Caco-2 (cell line): ENCODE results near the gene ICAM1. TPM values are rescaled to one million over a fixed set of nuclear protein-coding genes. Genes with fewer than 3 reads are reported as not detected.

Source experiments
- BruUV-seq: library from RNA; stranded (reverse); fragments of 400-500 nt; replicated peaks from 2 replicates; lab custom pipeline; 2021; lab: Mats Ljungman, UMichigan
- CTCF ChIA-PET: fragments of 300-600 bp; sonication (Branson Sonifier 250); formaldehyde crosslinking; loops from one replicate; lab custom pipeline; 2022; ENCODE audit warnings: antibody characterized with exemption; lab: Charles Lee
- POLR2A ChIA-PET: fragments of 300-600 bp; sonication (Branson Sonifier 250); formaldehyde crosslinking; loops from one replicate; lab custom pipeline; 2022; ENCODE audit warnings: antibody characterized with exemption; lab: Charles Lee
- DNase-seq, 2 experiments: peaks; one replicate each; pipeline versions ENCODE4 v3.0.0 to v3.0.0-alpha.2; 2020 to 2022
- H3K27me3 ChIP-seq: replicated peaks from 2 replicates; pipeline ENCODE4 v1.6.0; 2011; ENCODE audit warnings: low read length; ENCODE audit not compliant: control insufficient read depth, insufficient read depth
- H3K36me3 ChIP-seq: 2 replicates; pipeline ENCODE4 v1.5.1; 2011; ENCODE audit warnings: low read length; ENCODE audit not compliant: control insufficient read depth, insufficient read depth
- H3K4me1 ChIP-seq: fragments of 250-450 bp; sonication (Bioruptor Pico); 2 replicates; pipeline ENCODE4 v1.5.1; 2020; ENCODE audit warnings: mild to moderate bottlenecking
- H3K4me3 ChIP-seq: 2 replicates; pipeline ENCODE4 v1.5.1; 2011; ENCODE audit warnings: low read depth, mild to moderate bottlenecking, control low read depth, low read length
- H3K9me3 ChIP-seq: fragments of 250-450 bp; sonication (Bioruptor Pico); 2 replicates; pipeline ENCODE4 v1.5.1; 2020; ENCODE audit warnings: mild to moderate bottlenecking, moderate library complexity
- H3K27ac Mint-ChIP-seq: one replicate; pipeline ENCODE4 v1.8.0; 2022; ENCODE audit warnings: mixed read lengths; ENCODE audit not compliant: unreplicated experiment
- H3K27me3 Mint-ChIP-seq: one replicate; pipeline ENCODE4 v1.8.0; 2022; ENCODE audit warnings: mixed read lengths; ENCODE audit not compliant: insufficient read depth, unreplicated experiment
- H3K36me3 Mint-ChIP-seq: one replicate; pipeline ENCODE4 v1.8.0; 2022; ENCODE audit warnings: mild to moderate bottlenecking, mixed read lengths; ENCODE audit not compliant: insufficient read depth, unreplicated experiment
- H3K4me1 Mint-ChIP-seq: one replicate; pipeline ENCODE4 v1.8.0; 2022; ENCODE audit warnings: low read depth, mixed read lengths; ENCODE audit not compliant: unreplicated experiment
- H3K4me3 Mint-ChIP-seq: one replicate; pipeline ENCODE4 v1.8.0; 2022; ENCODE audit warnings: mild to moderate bottlenecking, moderate library complexity, mixed read lengths; ENCODE audit not compliant: unreplicated experiment
- H3K9me3 Mint-ChIP-seq: one replicate; pipeline ENCODE4 v1.8.0; 2022; ENCODE audit warnings: mixed read lengths; ENCODE audit not compliant: unreplicated experiment
- CTCF ChIP-seq, 2 experiments: fragments of 200-600 bp in 1 of 2; IDR thresholded peaks; 1 replicate in 1 of 2; 2 replicates in 1 of 2; pipeline versions ENCODE4 v1.5.1 to v1.8.0; 2011 to 2022; ENCODE audit warnings: antibody characterized with exemption in 1 of 2, control low read depth in 1 of 2, inconsistent platforms in 1 of 2, low read depth in 1 of 2, low read length in 1 of 2, mild to moderate bottlenecking in 1 of 2, moderate library complexity in 1 of 2; ENCODE audit not compliant: insufficient read depth in 1 of 2, severe bottlenecking in 1 of 2, unreplicated experiment in 1 of 2
- intact Hi-C: fragments of 100-400 bp; cut with micrococcal nuclease; formaldehyde crosslinking; loops from one replicate; pipeline ENCODE4 v1.10.0; 2022; ENCODE audit not compliant: unreplicated experiment
- total RNA-seq: library from RNA; stranded (reverse); gene quantifications from 2 replicates; pipeline ENCODE4 v1.2.3, GENCODE V29; 2022

ICAM1 gene
- total RNA-seq, 1 experiment from 2014 or later = 15.7 TPM

- POLR2A ChIA-PET = interaction anchor here (0.6 kb wide), 1 partner anchor 39 kb away, joined by 3 read pairs; no protein-coding TSS in a partner anchor
- peaks cover 64% of the 10 kb centered on the region for H3K36me3 Mint-ChIP-seq
- Histone ChIP-seq H3K9me3 (no peaks in the 10 kb centered on the region), H3K27me3 (no peaks in the 10 kb centered on the region), H3K4me1 (peaks cover 12% of the 10 kb centered on the region; the same call in 1 of the 2 replicates), H3K36me3 (no peaks in the 10 kb centered on the region; the same call in none of the 2 replicates), H3K4me3 (no peak overlapping the region)
- no peak for DNase-seq
- peaks cover 17% of the 10 kb centered on the region for H3K4me1 Mint-ChIP-seq
- intact Hi-C loops = no loop called here
- no TSS peak for BruUV-seq
- no peaks in the 10 kb centered on the region for H3K9me3 Mint-ChIP-seq
- CTCF ChIA-PET = interaction anchor here (0.6 kb wide), 1 partner anchor 99 kb away, joined by 3 read pairs; no protein-coding TSS in a partner anchor
- H3K27me3 Mint-ChIP-seq = no peaks in the 10 kb centered on the region
- no peak overlapping the region for H3K27ac Mint-ChIP-seq
- H3K4me3 Mint-ChIP-seq = no peak overlapping the region
- no peak for TF ChIP-seq CTCF (IDR thresholded peaks at IDR 0.05; ENCODE audit: insufficient read depth in 1 of 2, low read depth in 1 of 2, low read length in 1 of 2, severe bottlenecking in 1 of 2, unreplicated experiment in 1 of 2)
Observed at GRCh38 chr19:10318807-10319682, 48.1 kb downstream of the ICAM1 start.

GRCh38 chr19:10320602-10321416 lies 49.9 kb downstream of the ICAM1 start:
- Histone ChIP-seq H3K36me3 (no peaks in the 10 kb centered on the region; the same call in none of the 2 replicates), H3K4me3 (no peak overlapping the region), H3K27me3 (no peaks in the 10 kb centered on the region), H3K4me1 (peaks cover 8% of the 10 kb centered on the region; the same call in 1 of the 2 replicates), H3K9me3 (no peaks in the 10 kb centered on the region)
- Mint-ChIP-seq H3K36me3 (peaks cover 69% of the 10 kb centered on the region), H3K27me3 (no peaks in the 10 kb centered on the region), H3K27ac (no peak overlapping the region), H3K9me3 (no peaks in the 10 kb centered on the region), H3K4me1 (peaks cover 5% of the 10 kb centered on the region), H3K4me3 (no peak overlapping the region)
- no peak for TF ChIP-seq CTCF (IDR thresholded peaks at IDR 0.05; ENCODE audit: insufficient read depth in 1 of 2, low read depth in 1 of 2, low read length in 1 of 2, severe bottlenecking in 1 of 2, unreplicated experiment in 1 of 2)
- ChIA-PET CTCF (interaction anchor here (1.2 kb wide), 1 partner anchor 62 kb away, joined by 4 read pairs; no protein-coding TSS in a partner anchor), POLR2A (no interaction called here)
- DNase-seq = no peak
- no TSS peak for BruUV-seq
- intact Hi-C loops = no loop called here

- Mint-ChIP-seq H3K4me1 (no peaks in the 10 kb centered on the region), H3K27me3 (no peaks in the 10 kb centered on the region), H3K4me3 (no peak overlapping the region), H3K27ac (no peak overlapping the region), H3K36me3 (peaks cover 69% of the 10 kb centered on the region), H3K9me3 (no peaks in the 10 kb centered on the region)
- Histone ChIP-seq H3K36me3 (no peaks in the 10 kb centered on the region; the same call in none of the 2 replicates), H3K4me3 (no peak overlapping the region), H3K4me1 (peaks cover 2% of the 10 kb centered on the region; the same call in 1 of the 2 replicates), H3K9me3 (no peaks in the 10 kb centered on the region), H3K27me3 (no peaks in the 10 kb centered on the region)
- TF ChIP-seq CTCF (IDR thresholded peaks at IDR 0.05; ENCODE audit: insufficient read depth in 1 of 2, low read depth in 1 of 2, low read length in 1 of 2, severe bottlenecking in 1 of 2, unreplicated experiment in 1 of 2) = no peak
- POLR2A ChIA-PET = no interaction called here
- CTCF ChIA-PET = no interaction called here
- BruUV-seq = no TSS peak
- no peak for DNase-seq
- intact Hi-C loops = no loop called here
Observed at GRCh38 chr19:10321417-10321797, 50.5 kb downstream of the ICAM1 start.
